ENCODE measurements around the gene ADARB1.

DNA sequence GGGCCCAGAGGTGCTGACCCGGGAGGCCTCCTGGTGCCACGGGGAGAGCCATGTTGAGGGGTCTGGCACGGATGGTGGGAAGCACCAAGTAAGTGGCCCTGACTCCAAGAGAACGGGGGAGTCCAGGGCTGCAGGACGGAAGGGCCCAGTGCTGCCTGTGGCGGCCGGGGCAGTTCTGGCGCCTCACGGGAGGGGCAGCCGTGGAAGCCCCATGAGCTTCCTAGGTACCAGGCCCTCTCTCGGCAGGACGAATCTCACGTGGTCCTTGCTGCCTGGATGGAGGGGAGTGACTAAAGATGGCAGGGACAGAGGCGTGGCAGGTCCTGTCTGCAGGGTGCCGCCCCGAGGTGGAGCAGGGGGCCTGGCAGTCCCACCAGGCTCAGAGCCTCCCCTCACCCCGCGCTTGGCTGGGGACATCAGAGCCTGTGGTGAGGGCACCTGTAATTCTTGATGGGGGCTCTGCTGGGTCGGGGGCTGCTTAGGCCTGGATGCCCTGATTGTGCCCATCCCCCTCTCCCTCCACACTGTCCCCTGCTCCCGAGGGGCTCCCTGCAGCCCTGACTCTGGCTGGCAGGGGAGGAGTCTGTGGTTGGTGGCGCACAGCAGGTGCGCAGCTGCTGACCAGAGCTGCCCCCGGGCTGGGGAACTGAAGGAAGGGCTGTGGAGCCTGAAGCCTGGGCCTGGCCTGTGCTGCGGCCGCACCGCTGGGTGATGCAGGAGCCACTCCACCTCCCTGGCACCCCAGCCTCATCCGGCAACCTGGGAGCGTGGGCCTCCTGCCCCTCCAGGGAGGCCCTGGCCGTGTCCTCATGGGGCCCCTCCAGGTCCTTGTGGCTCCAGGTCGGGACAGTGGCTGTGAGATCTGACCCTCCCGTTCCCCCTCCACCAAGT lies 181.9 kb downstream of the ADARB1 start:
- TF ChIP-seq ZNF274 (IDR thresholded peaks at IDR 0.05; ENCODE audit: low read depth, low read length) (no peak), YY1 (IDR thresholded peaks at IDR 0.05; ENCODE audit: insufficient read depth, insufficient read length) (no peak)

All from NT2/D1 (cell line).